ENCODE results near the gene NPEPPS. TPM values are rescaled to one million over a fixed set of nuclear protein-coding genes. Genes with fewer than 3 reads are reported as not detected.

The NPEPPS gene
- total RNA-seq, 2 experiments from 2014 or later: 77.3 to 80.7 TPM

GRCh38 chr17:47640076-47640475 lies 109.2 kb downstream of the NPEPPS start:
- no peaks in the 10 kb centered on the region for H3K9me3 Mint-ChIP-seq
- Histone ChIP-seq H3K4me3 (ENCODE audit: low read length) (no peak overlapping the region), H3K27me3 (ENCODE audit: control insufficient read depth in 1 of 2, insufficient read depth in 2 of 2, low read length in 2 of 2) (no peaks in the 10 kb centered on the region), H3K36me3 (ENCODE audit: insufficient read depth, low read length) (no peaks in the 10 kb centered on the region), H3K4me1 (ENCODE audit: insufficient read depth, low read length) (peaks cover 7% of the 10 kb centered on the region), H3K9me3 (ENCODE audit: control insufficient read depth in 1 of 2, insufficient read depth in 1 of 2, low read length in 2 of 2) (no peaks in the 10 kb centered on the region), H3K27ac (ENCODE audit: low read depth in 1 of 2, low read length in 2 of 2) (no peak overlapping the region)
- CTCF ChIA-PET: no interaction called here
- POLR2A ChIA-PET: interaction anchor here (2.6 kb wide), 1 partner anchor 10 kb away, joined by 18 read pairs; the partner anchor contains the start of gene KPNB1
- no peak for TF ChIP-seq CTCF (IDR thresholded peaks at IDR 0.05)
- no peaks in the 10 kb centered on the region for H3K27me3 Mint-ChIP-seq
- H3K4me1 Mint-ChIP-seq (ENCODE audit: low read depth): peaks cover 7% of the 10 kb centered on the region
- H3K36me3 Mint-ChIP-seq (ENCODE audit: low read depth): peaks cover 6% of the 10 kb centered on the region
- intact Hi-C loops (cut with DNase I, micrococcal nuclease): no loop called here
- no peak for ATAC-seq (ENCODE audit: poor library complexity)
- H3K27ac Mint-ChIP-seq: no peak overlapping the region
- H3K4me3 Mint-ChIP-seq: no peak overlapping the region
- no peak for DNase-seq

GRCh38 chr17:47641202-47641601 lies 110.3 kb downstream of the NPEPPS start:
- Mint-ChIP-seq H3K9me3 (no peaks in the 10 kb centered on the region), H3K4me3 (no peak overlapping the region), H3K27ac (no peak overlapping the region), H3K27me3 (no peaks in the 10 kb centered on the region), H3K36me3 (ENCODE audit: low read depth) (peaks cover 4% of the 10 kb centered on the region), H3K4me1 (ENCODE audit: low read depth) (peaks cover 5% of the 10 kb centered on the region)
- Histone ChIP-seq H3K4me1 (ENCODE audit: insufficient read depth, low read length) (peaks cover 6% of the 10 kb centered on the region), H3K9me3 (ENCODE audit: control insufficient read depth in 1 of 2, insufficient read depth in 1 of 2, low read length in 2 of 2) (no peaks in the 10 kb centered on the region), H3K4me3 (ENCODE audit: low read length) (no peak overlapping the region), H3K27me3 (ENCODE audit: control insufficient read depth in 1 of 2, insufficient read depth in 2 of 2, low read length in 2 of 2) (no peaks in the 10 kb centered on the region), H3K27ac (ENCODE audit: low read depth in 1 of 2, low read length in 2 of 2) (no peak overlapping the region), H3K36me3 (ENCODE audit: insufficient read depth, low read length) (no peaks in the 10 kb centered on the region)
- DNase-seq: no peak
- ChIA-PET CTCF (interaction anchor here (1.2 kb wide), 1 partner anchor 21 kb away, joined by 3 read pairs; no protein-coding TSS in a partner anchor), POLR2A (interaction anchor here (2.6 kb wide), 1 partner anchor 8 kb away, joined by 18 read pairs; the partner anchor contains the start of gene KPNB1)
- ATAC-seq (ENCODE audit: poor library complexity): no peak
- TF ChIP-seq CTCF (IDR thresholded peaks at IDR 0.05): no peak
- intact Hi-C loops (cut with DNase I, micrococcal nuclease): no loop called here

GRCh38 chr17:47643116-47643515 lies 112.2 kb downstream of the NPEPPS start:
- no peaks in the 10 kb centered on the region for H3K27me3 ChIP-seq (ENCODE audit: control insufficient read depth in 1 of 2, insufficient read depth in 2 of 2, low read length in 2 of 2)
- Mint-ChIP-seq H3K36me3 (ENCODE audit: low read depth) (no peaks in the 10 kb centered on the region), H3K4me1 (ENCODE audit: low read depth) (peaks cover 4% of the 10 kb centered on the region), H3K9me3 (no peaks in the 10 kb centered on the region), H3K4me3 (no peak overlapping the region), H3K27ac (no peak overlapping the region), H3K27me3 (no peaks in the 10 kb centered on the region)
- no peak for DNase-seq
- CTCF ChIA-PET: no interaction called here
- POLR2A ChIA-PET: no interaction called here
- H3K27ac ChIP-seq (ENCODE audit: low read depth in 1 of 2, low read length in 2 of 2): no peak overlapping the region
- H3K36me3 ChIP-seq (ENCODE audit: insufficient read depth, low read length): no peaks in the 10 kb centered on the region
- intact Hi-C loops (cut with DNase I, micrococcal nuclease): no loop called here
- H3K9me3 ChIP-seq (ENCODE audit: control insufficient read depth in 1 of 2, insufficient read depth in 1 of 2, low read length in 2 of 2): no peaks in the 10 kb centered on the region
- no peak overlapping the region for H3K4me3 ChIP-seq (ENCODE audit: low read length)
- ATAC-seq (ENCODE audit: poor library complexity): no peak
- peaks cover 12% of the 10 kb centered on the region for H3K4me1 ChIP-seq (ENCODE audit: insufficient read depth, low read length)
- no peak for TF ChIP-seq CTCF (IDR thresholded peaks at IDR 0.05)

Measured in CD4-positive, alpha-beta T cell (primary cell).